ENCODE measurements around the gene TRIM28.
"Not testable (repeated sequence)": the region's sequence is repeated elsewhere in the genome, so short reads cannot be mapped to it uniquely, and the experiment has no call there.

Gene TRIM28

GRCh38 chr19:58543826-58544590 is at the start of gene TRIM28:
TRIM28 (plus strand) TSS chr19:58544064; CDS start chr19:58544758, 694 bp downstream.
- no peak for DNase-seq

- no peak for DNase-seq
These were observed 46.2 kb upstream of the TRIM28 start for GRCh38 chr19:58497634-58498170.

GRCh38 chr19:58498316-58499020 is 45.4 kb upstream of the TRIM28 start:
- DNase-seq, result no peak

DNA sequence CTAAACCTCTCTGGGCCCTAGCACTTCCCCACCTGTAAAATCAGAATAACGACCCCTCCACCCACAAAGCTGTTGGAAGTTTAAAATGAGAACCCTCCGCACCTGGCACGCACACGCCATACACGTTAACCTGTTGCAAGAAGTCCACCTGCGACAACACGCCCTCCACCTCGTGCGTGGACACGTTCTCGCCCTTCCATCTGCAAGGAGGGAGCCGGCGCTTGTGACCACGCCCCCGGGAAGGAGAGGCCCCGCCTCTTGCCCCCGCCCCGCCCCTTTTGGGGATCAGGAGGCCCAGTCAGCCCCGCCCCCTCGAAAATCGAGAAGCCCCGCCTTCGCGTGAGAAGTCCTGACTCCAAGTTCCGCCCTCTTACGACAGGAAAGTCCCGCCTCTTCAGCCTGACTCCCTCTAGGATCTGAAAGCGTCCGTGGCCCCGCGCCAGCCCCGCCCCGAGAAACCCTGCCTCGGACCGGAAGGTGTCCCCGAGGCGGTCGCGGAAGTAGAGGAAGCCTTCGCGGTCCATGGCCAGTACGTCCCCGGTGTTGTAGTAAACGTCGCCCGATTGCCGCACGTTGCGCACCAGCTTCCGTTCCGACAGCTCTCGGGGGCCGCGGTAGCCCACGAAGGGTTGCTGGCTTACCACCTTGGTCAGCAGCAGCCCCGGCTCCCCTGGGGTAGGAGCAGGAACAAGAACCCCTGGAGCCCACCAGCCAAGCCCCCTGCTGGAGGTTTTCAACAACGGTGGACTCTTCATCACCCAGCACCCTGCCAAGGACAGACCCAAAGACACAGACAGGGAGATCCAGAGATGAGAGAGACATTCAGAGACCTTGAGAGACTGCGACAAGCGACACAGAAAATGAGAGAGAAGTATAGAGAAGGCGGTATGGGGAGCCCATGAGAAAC is 44.6 kb upstream of the TRIM28 start:
- DNase-seq, result peak; percentile 97 to 100 (median 99)

DNA sequence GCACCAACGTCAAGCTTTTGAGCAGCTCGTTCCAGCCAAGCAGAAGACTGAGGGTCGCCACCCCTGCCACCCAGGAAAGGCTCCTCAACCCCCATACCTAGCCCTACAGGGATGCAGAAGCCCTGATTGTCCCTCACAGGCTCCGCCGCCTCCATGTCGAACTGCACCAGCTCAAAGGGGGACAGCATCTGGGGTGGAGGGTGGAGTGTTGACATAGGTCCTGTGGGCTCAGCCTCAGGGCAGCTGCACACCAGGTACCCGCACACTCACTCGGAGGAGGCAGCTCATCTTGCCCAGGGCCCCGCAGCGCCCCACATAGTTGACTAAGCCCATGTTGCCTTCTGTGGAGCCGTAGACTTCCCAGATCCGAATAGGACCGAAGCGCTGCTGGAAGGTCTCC is 43.6 kb upstream of the TRIM28 start:
- no peak for DNase-seq

DNA sequence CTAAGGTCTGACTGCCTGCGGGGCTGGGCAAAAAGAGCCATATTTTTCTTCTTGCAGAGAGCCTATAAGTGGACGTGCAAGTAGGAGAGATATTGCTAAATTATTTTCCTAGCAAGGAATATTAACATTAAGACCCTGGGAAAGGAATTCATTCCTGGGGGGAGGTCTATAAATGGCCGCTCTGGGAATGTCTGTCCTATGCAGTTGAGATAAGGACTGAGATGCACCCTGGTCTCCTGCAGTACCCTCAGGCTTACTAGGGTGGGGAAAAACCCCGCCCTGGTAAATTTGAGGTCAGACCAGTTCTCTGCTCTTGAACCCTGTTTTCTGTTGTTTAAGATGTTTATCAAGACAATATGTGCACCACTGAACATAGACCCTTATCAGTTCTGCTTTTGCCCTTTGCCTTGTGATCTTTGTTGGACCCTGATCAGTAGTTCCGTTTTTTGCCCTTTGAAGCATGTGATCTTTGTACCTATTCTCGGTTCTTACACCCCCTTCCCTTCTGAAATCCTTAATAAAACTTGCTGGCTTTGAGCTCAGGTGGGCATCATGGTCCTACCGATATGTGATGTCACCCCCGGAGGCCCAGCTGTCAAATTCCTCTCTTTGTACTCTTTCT is 36.2 kb upstream of the TRIM28 start:
- not testable (repeated sequence) for DNase-seq

GRCh38 chr19:58509731-58510083 is 34.2 kb upstream of the TRIM28 start:
- no peak for DNase-seq

DNA sequence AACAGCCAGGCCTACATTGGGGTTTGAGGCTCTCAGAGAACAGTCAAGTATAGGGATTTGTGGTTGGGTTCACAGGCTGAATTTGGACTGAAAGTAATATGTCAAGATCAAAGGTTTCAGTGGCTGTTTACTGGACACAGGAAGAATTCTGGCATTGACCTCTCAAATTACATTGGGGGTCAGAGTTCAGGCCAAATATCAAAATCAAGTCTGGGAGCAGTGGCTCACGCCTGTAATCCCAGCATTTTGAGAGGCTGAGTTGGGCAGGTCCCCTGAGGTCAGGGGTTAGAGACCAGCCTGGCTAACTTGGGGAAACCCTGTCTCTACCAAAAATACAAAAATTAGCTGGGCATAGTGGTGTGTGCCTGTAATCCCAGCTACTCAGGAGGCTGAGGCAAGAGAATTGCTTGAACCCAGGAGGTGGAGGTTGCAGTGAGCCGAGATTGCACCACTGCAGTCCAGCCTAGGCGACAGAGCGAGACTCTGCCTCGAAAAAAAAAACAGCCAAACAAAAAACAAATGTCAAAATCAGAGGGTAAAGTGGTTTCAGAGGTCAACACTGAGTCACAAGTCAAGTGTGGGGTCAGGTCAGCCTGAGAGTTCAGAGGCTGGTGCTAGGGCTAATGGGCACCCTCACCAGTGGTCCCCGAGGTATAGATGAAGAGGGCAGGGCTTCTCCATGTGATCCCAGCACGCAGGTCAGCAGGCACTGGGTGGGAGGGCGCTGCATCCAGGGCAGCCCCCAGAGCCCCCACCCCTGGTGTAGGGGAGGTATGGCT is 33.6 kb upstream of the TRIM28 start:
- DNase-seq, result no peak

DNA sequence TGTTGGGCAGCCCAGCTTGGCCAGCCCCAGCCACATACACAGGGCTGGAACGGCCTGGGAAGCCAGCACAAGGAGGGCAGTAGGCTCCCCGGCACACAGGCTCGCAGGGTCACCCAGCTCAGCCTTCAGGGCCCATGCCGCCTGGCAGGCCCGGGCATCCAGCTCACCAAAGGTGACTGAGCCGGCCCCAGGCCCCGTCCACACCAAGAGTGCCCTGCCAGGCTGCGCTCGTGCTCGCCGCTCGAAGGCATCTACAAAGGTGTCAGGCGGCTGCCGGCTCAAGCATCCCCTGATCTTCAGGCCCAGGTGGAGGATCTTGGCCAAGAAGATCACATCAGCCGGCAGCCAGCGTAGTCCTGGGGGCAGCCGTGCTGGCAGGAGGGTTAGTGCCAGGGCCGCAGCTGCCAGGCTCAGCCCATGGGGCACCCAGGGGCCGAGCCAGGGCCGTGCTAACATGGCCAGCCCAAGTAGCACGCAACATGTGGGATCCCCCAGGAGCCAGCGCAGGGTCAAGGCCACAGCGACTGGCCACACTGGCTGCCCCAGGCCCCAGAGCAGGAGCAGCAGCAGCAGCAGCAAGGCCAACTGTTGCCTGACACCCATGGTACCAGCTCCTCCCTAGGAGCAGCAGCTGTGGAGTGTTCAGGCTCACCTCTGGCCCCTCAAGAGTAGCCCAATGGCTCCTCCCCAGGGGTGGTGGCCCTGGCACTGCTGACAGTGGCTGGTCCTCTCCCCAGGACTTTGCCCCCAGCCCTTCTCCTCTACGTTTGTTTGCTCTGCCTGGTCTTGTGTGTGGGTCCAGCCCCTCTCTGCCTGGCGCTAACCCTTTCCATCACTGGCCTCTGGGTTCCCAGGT is 32.3 kb upstream of the TRIM28 start, which contains the start of gene SLC27A5:
SLC27A5 (minus strand) TSS at position 640 of the 856 bp plus-strand sequence; CDS start at position 603, 37 bp downstream.
- no peak for DNase-seq

- peak in 1 of 3 experiments; percentile 30 for DNase-seq
These were observed 30.6 kb upstream of the TRIM28 start for GRCh38 chr19:58513213-58513693.

GRCh38 chr19:58513694-58514563 is 29.9 kb upstream of the TRIM28 start:
- peak; percentile 86 to 97 (median 89) for DNase-seq

DNA sequence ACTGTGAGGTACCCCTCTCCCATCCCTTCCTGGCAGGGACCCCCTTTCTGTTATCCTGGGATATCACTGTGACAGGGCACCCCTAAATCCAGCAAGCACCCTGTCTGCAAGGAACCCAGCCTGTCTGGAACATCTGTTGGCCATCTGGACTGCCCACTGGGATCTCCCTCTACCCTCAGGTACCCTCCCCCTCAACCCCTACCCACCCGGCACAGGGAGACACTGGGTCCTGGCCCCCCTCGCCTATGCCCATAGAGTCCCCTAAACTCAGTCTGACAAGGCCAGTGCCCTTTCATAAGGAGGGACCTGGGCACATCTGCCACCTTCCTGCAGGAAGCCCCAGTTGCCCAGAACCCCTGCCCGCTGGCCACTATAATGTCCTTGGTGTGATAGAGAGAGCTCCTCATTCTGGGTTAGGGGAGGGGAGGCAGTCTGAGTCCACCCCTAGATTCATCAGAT is 29.3 kb upstream of the TRIM28 start:
- DNase-seq, result no peak

DNA sequence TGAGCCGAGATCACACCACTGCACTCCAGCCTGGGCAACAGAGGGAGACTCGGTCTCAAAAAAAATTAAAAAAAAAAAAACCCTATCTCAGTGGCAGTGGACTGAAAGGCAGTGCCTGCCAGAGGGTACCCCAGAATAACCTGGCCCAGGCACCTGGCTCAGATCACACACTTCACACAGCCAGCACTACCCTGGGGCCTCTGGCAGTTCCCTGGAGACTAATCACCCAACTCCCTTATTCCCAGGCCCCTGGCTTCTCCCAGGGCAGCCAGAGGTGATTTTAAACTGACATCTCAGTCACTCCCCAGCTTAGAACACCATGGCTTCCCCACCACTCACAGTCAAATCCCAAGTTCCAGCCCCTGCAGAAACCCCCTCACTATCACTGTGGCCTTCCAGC is 28.6 kb upstream of the TRIM28 start:
- DNase-seq, result no peak

GRCh38 chr19:58516246-58516836 is 27.5 kb upstream of the TRIM28 start:
- no peak for DNase-seq

DNA sequence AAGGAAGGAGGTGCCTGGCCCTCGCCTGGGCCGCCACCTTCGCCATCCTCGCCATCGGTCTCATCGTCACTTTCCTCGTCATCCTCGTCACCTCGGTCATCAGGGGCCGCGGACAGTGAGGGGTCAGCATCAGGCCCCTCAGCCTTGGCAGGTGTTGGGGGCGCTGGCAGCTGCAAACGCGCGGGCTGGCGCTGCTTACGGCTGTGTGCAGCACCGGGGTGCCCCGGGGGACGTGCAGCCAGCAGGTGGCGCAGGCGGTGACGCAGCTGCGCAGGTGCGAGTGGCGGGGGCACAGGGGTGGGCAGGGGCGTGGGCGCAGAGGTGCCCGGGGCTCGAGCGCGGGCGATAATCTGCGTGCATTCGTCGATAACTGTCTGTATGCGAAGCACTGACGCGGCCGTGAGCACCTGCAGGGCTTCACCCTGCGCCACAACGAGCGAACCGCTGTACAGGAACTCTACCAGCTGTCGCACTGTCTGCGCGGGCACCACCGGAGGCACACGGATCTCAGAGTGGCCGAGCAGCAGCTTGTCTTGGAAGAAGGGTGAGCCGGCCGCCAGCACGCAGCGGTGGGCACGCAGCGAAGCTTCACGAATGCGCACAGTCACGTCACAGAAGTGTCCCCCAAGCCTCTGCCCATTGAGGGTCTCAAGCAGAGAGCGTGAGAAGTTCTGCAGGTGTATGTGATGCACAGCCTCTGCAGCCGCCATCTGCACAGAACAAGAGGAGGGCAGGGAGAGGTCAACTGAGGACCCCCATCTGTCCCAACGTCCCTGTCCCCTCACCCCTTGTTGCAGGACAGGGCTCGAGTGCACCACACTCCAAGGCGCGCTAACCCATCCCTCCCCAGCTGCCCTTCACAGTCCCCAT is 26.7 kb upstream of the TRIM28 start:
- DNase-seq, result no peak

GRCh38 chr19:58518256-58519086 is 25.4 kb upstream of the TRIM28 start:
- peak in 1 of 3 experiments; percentile 44 for DNase-seq

DNA sequence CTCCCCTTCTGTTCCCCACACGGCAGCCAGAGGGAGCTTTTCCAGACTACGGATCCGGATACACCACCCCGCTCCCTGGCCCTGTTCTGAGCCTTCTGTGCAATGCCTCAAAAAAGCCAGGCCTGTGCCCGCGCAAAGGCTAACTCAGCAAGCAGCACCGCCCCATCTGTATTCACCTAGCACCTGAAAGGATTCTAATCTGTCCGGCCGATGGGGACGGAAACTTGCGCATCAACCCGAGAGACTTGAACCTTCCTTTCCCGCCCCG is 24.8 kb upstream of the TRIM28 start:
- peak; percentile 57 to 87 (median 82) for DNase-seq
